Lower leg skin (tissue), 4 donors: ENCODE data around the gene STH. TPM values are rescaled to one million over a fixed set of nuclear protein-coding genes. Genes with fewer than 3 reads are reported as not detected.

Experiments
- DNase-seq, 2 donors: peaks; one replicate each; pipeline ENCODE4 v3.0.0-alpha.2; 2019; ENCODE audit warnings: low spot score in 2 of 2
- H3K4me3 ChIP-seq: fragments of 200-600 bp; sonication (generic); 2 replicates; pipeline ENCODE4 v1.5.1; 2017; ENCODE audit warnings: mild to moderate bottlenecking, low read depth; ENCODE audit not compliant: poor library complexity, severe bottlenecking
- CTCF ChIP-seq, 3 donors: fragments of 450-650 bp; IDR thresholded peaks; one replicate each; pipeline ENCODE4 v1.5.1; 2016; ENCODE audit warnings: antibody characterized with exemption in 3 of 3, mild to moderate bottlenecking in 3 of 3, moderate library complexity in 2 of 3
- POLR2A ChIP-seq, 2 donors: fragments of 450-650 bp; IDR thresholded peaks; one replicate each; pipeline ENCODE4 v1.6.1; 2016 to 2017; ENCODE audit warnings: antibody characterized with exemption in 2 of 2, mild to moderate bottlenecking in 1 of 2, moderate library complexity in 1 of 2
- WGBS, 2 donors: methylation state at CpG; one replicate each; pipeline ENCODE4 v1.1.5; 2018; 5-methylcytosine and 5-hydroxymethylcytosine counted together
- intact Hi-C: fragments of 100-400 bp; cut with DNase I; formaldehyde crosslinking; loops from one replicate; pipeline ENCODE4 v1.15.0; 2023; ENCODE audit warnings: low total_unique reads
- total RNA-seq, 4 donors: library from RNA; depleted of rRNA; stranded (reverse); fragments of >200 nt; gene quantifications; one replicate each; pipeline ENCODE4 v1.1.0, GENCODE V29; 2016

The STH gene
- total RNA-seq, 4 donors from 2014 or later, result not detected

DNA sequence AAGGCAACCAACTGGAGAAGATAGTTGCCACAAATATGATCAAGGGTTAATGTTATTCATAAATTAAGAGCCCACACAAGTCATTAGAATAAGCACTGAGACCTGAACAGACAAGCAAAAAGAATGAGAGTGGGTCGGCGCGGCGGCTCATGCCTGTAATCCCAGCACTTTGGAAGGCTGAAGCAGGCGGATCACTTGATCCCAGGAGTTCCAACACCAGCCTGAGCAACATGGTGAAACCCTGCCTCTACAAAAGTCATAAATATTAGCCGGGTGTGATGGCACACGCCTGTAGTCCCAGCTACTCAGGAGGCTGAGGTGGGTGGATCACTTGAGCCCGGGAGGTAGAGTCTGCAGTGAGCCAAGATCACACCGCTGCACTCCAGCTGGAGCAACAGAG, 40.7 kb upstream of the STH start:
- TF ChIP-seq POLR2A (IDR thresholded peaks at IDR 0.05) (no peak), CTCF (IDR thresholded peaks at IDR 0.05) (no peak)

GRCh38 chr17:45958994-45959665, 39.9 kb upstream of the STH start:
- intact Hi-C loops, result no loop called here
- WGBS, 2 donors, result 72 to 81% methylated on average over 9 of the region's 9 CpGs

More for the DNA sequence above, 40.7 kb upstream of the STH start:
- no peak for DNase-seq
- no peak overlapping the region for H3K4me3 ChIP-seq
- intact Hi-C loops, result no loop called here
- 63 to 80% methylated on average over 9 of the region's 9 CpGs for WGBS, 2 donors

GRCh38 chr17:45960311-45960710, 38.7 kb upstream of the STH start:
- WGBS, 2 donors, result 74 to 76% methylated on average over 4 of the region's 4 CpGs
- no peak overlapping the region for H3K4me3 ChIP-seq
- no peak for DNase-seq
- TF ChIP-seq CTCF (IDR thresholded peaks at IDR 0.05), result no peak
- TF ChIP-seq POLR2A (IDR thresholded peaks at IDR 0.05), result no peak
- intact Hi-C loops, result no loop called here

More at GRCh38 chr17:45958994-45959665, 39.9 kb upstream of the STH start:
- H3K4me3 ChIP-seq, result no peak overlapping the region
- no peak for DNase-seq
- TF ChIP-seq CTCF (IDR thresholded peaks at IDR 0.05) (no peak), POLR2A (IDR thresholded peaks at IDR 0.05) (no peak)

- H3K4me3 ChIP-seq, result no peak overlapping the region
- DNase-seq, result no peak
- 82 to 85% methylated on average over 6 of the region's 6 CpGs for WGBS, 2 donors
- TF ChIP-seq POLR2A (IDR thresholded peaks at IDR 0.05), result no peak
- TF ChIP-seq CTCF (IDR thresholded peaks at IDR 0.05), result no peak
- intact Hi-C loops, result no loop called here
Measured at GRCh38 chr17:45961206-45961605, 37.8 kb upstream of the STH start.

GRCh38 chr17:45962221-45962972, 36.7 kb upstream of the STH start:
- DNase-seq, result no peak
- WGBS, 2 donors, result 91 to 95% methylated on average over 12 of the region's 12 CpGs
- TF ChIP-seq POLR2A (IDR thresholded peaks at IDR 0.05), result no peak
- no peak for TF ChIP-seq CTCF (IDR thresholded peaks at IDR 0.05)
- H3K4me3 ChIP-seq, result no peak overlapping the region
- intact Hi-C loops, result no loop called here
